GM23248 (cell line): Measurements from ENCODE around the gene RASGRP1.

ENCODE experiments used
- EZH2 ChIP-seq: fragments of 200-600 bp; sonication (generic); IDR thresholded peaks from 2 replicates; pipeline ENCODE4 v1.6.1; 2018; ENCODE audit warnings: antibody characterized with exemption, mild to moderate bottlenecking; ENCODE audit not compliant: insufficient read depth, poor library complexity, severe bottlenecking
- EZH2phosphoT487 ChIP-seq: fragments of 200-600 bp; sonication (generic); IDR thresholded peaks from 2 replicates; pipeline ENCODE4 v1.6.1; 2018; ENCODE audit warnings: antibody characterized with exemption, moderate library complexity, mild to moderate bottlenecking, low read depth; ENCODE audit not compliant: insufficient read depth

GRCh38 chr15:38526158-38526557, 38.5 kb downstream of the RASGRP1 start:
- TF ChIP-seq EZH2 (no peak), EZH2phosphoT487 (no peak)
